ENCODE data around the gene TMEM44.
A peak's percentile ranks its signal among the peaks of the same experiment; 100 is the strongest.

The TMEM44 gene

DNA sequence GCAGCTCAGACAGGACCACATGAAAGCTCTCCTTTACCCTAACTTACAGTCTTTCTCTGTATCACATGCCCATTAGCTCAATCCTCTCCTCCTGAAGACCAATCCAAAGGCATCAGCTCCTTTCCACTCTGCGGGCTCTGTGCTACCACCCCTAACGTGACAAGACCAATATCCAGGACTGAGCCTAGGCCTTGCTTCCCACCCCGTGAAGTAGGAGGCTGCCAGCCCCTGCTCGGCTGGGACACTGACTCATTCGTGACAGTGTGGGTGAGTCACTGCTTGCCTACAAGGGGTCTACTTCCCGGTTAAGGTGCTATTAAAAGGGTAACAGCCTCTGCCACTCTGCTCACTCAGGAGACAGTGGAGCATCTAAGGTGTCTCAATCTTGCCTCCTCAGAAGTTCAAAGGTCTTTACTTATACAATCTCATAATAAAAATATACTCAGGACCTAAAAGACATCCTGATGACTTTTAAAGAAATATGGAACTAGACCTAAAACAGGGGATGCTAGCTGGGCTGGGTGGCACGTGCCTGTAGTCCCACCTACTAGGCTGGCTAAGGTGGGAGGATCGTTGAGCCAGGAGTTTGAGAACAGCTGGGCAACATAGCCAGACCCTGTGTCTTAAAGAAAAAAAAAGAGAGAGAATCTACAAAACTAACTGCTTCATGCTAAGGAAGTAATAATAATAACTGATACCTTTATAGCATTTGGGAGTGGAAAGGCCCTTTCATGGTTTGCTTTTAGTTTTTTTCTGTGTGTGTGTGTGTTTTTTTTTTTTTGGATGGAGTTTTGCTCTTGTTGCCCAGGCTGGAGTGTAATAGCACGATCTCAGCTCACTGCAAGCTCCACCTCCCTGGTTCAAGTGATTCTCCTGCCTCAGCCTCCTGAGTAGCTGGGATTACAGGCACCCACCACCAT lies 55.0 kb downstream of the TMEM44 start:
- TF ChIP-seq ZNF8 (CRISPR knock-in tag; IDR thresholded peaks at IDR 0.05) (no peak; the same call in 1 of the 2 replicates), PPARA (CRISPR knock-in tag; IDR thresholded peaks at IDR 0.05; ENCODE audit: borderline replicate concordance) (no peak), ZFP30 (CRISPR knock-in tag; IDR thresholded peaks at IDR 0.05) (no peak), SNAI2 (CRISPR knock-in tag; IDR thresholded peaks at IDR 0.05) (no peak), ZFP3 (CRISPR knock-in tag; IDR thresholded peaks at IDR 0.05) (no peak), ZNF565 (CRISPR knock-in tag; conservative IDR thresholded peaks at IDR 0.05; ENCODE audit: low read depth) (no peak)
- TF ChIP-seq, protein P1, sequence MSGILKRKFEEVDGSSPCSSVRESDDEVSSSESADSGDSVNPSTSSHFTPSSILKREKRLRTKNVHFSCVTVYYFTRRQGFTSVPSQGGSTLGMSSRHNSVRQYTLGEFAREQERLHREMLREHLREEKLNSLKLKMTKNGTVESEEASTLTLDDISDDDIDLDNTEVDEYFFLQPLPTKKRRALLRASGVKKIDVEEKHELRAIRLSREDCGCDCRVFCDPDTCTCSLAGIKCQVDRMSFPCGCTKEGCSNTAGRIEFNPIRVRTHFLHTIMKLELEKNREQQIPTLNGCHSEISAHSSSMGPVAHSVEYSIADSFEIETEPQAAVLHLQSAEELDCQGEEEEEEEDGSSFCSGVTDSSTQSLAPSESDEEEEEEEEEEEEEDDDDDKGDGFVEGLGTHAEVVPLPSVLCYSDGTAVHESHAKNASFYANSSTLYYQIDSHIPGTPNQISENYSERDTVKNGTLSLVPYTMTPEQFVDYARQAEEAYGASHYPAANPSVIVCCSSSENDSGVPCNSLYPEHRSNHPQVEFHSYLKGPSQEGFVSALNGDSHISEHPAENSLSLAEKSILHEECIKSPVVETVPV (CRISPR knock-in tag; IDR thresholded peaks at IDR 0.05), result no peak
- TF ChIP-seq, protein P2, sequence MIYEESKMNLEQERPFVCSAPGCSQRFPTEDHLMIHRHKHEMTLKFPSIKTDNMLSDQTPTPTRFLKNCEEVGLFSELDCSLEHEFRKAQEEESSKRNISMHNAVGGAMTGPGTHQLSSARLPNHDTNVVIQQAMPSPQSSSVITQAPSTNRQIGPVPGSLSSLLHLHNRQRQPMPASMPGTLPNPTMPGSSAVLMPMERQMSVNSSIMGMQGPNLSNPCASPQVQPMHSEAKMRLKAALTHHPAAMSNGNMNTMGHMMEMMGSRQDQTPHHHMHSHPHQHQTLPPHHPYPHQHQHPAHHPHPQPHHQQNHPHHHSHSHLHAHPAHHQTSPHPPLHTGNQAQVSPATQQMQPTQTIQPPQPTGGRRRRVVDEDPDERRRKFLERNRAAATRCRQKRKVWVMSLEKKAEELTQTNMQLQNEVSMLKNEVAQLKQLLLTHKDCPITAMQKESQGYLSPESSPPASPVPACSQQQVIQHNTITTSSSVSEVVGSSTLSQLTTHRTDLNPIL (CRISPR knock-in tag; IDR thresholded peaks at IDR 0.05; ENCODE audit: low read depth), result no peak
- ATAC-seq, result peak; percentile 53

DNA sequence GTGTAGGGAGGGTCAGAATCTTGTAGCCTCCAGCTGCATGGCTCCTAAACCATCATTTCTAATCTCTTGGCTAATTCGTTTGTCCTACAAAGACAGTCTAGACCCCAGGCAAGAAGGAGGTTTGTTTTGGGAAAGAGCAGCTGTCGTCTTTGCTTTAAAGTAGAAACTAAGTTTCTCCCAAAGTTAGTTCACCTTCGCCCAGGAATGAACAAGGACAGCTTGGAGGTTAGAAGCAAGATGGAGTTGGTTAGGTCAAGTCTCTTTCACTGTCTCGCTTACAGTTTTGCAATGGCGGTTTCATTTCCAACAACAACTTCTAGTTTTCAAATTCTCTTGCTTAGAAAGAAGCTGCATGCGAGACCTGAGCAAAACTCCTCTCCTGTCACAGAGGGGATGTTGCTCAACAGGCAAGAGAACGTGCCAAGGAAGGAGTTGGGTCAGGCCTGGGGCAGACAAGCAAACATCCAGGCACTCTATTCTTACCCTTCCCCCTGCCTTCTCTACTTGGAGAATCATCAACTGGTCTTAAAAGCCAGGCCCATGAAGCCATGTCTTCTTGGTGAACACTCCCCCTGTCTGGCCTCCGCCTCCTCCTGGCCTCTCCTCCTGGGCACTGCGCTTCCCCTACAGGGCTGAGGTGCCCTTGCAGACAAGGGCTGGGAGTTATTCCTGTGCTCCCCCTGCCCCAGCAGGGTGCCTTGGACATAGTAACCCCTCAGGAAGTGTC lies 57.6 kb downstream of the TMEM44 start:
- TF ChIP-seq ZFP3 (CRISPR knock-in tag; IDR thresholded peaks at IDR 0.05) (peak; percentile 94), ISL1 (CRISPR knock-in tag; IDR thresholded peaks at IDR 0.05) (peak; percentile 72; the same call in 1 of the 2 replicates), SNAI2 (CRISPR knock-in tag; IDR thresholded peaks at IDR 0.05) (peak; percentile 98), ZNF70 (CRISPR knock-in tag; IDR thresholded peaks at IDR 0.05) (no peak), PPARA (CRISPR knock-in tag; IDR thresholded peaks at IDR 0.05; ENCODE audit: borderline replicate concordance) (no peak), TCF4 (CRISPR knock-in tag; IDR thresholded peaks at IDR 0.05; ENCODE audit: borderline replicate concordance) (no peak), BACH2 (CRISPR knock-in tag; IDR thresholded peaks at IDR 0.05; ENCODE audit: borderline replicate concordance) (no peak), ZC3H10 (CRISPR knock-in tag; IDR thresholded peaks at IDR 0.05) (peak; percentile 60; the same call in 1 of the 2 replicates), GLIS3 (CRISPR knock-in tag; IDR thresholded peaks at IDR 0.05) (0 out of 2 replicates have a peak, but pooled peaks have one; percentile 66), OSR1 (CRISPR knock-in tag; IDR thresholded peaks at IDR 0.05) (0 out of 2 replicates have a peak, but pooled peaks have one; percentile 21), ZFP30 (CRISPR knock-in tag; IDR thresholded peaks at IDR 0.05) (no peak), ARNTL (CRISPR knock-in tag; IDR thresholded peaks at IDR 0.05; ENCODE audit: borderline replicate concordance, low read depth) (no peak), ZNF8 (CRISPR knock-in tag; IDR thresholded peaks at IDR 0.05) (peak; percentile 45; the same call in 1 of the 2 replicates), RARB (CRISPR knock-in tag; IDR thresholded peaks at IDR 0.05) (no peak), TOX (CRISPR knock-in tag; IDR thresholded peaks at IDR 0.05; ENCODE audit: borderline replicate concordance) (no peak), ZNF565 (CRISPR knock-in tag; conservative IDR thresholded peaks at IDR 0.05; ENCODE audit: low read depth) (0 out of 2 replicates have a peak, but pooled peaks have one; percentile 37), ESRRG (CRISPR knock-in tag; IDR thresholded peaks at IDR 0.05) (peak; percentile 85; the same call in 1 of the 2 replicates), CSDC2 (CRISPR knock-in tag; IDR thresholded peaks at IDR 0.05) (peak; percentile 98)
- TF ChIP-seq, protein P3, sequence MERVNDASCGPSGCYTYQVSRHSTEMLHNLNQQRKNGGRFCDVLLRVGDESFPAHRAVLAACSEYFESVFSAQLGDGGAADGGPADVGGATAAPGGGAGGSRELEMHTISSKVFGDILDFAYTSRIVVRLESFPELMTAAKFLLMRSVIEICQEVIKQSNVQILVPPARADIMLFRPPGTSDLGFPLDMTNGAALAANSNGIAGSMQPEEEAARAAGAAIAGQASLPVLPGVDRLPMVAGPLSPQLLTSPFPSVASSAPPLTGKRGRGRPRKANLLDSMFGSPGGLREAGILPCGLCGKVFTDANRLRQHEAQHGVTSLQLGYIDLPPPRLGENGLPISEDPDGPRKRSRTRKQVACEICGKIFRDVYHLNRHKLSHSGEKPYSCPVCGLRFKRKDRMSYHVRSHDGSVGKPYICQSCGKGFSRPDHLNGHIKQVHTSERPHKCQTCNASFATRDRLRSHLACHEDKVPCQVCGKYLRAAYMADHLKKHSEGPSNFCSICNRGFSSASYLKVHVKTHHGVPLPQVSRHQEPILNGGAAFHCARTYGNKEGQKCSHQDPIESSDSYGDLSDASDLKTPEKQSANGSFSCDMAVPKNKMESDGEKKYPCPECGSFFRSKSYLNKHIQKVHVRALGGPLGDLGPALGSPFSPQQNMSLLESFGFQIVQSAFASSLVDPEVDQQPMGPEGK (CRISPR knock-in tag; IDR thresholded peaks at IDR 0.05; ENCODE audit: borderline replicate concordance), result no peak
- TF ChIP-seq, protein P4, sequence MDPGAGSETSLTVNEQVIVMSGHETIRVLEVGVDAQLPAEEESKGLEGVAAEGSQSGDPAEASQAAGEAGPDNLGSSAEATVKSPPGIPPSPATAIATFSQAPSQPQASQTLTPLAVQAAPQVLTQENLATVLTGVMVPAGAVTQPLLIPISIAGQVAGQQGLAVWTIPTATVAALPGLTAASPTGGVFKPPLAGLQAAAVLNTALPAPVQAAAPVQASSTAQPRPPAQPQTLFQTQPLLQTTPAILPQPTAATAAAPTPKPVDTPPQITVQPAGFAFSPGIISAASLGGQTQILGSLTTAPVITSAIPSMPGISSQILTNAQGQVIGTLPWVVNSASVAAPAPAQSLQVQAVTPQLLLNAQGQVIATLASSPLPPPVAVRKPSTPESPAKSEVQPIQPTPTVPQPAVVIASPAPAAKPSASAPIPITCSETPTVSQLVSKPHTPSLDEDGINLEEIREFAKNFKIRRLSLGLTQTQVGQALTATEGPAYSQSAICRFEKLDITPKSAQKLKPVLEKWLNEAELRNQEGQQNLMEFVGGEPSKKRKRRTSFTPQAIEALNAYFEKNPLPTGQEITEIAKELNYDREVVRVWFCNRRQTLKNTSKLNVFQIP (CRISPR knock-in tag; IDR thresholded peaks at IDR 0.05; ENCODE audit: borderline replicate concordance, low read depth), result no peak
- TF ChIP-seq, protein P2 (CRISPR knock-in tag; IDR thresholded peaks at IDR 0.05; ENCODE audit: low read depth), result no peak
- TF ChIP-seq, protein P1 (CRISPR knock-in tag; IDR thresholded peaks at IDR 0.05), result no peak; the same call in 1 of the 2 replicates
- TF ChIP-seq, protein P5, sequence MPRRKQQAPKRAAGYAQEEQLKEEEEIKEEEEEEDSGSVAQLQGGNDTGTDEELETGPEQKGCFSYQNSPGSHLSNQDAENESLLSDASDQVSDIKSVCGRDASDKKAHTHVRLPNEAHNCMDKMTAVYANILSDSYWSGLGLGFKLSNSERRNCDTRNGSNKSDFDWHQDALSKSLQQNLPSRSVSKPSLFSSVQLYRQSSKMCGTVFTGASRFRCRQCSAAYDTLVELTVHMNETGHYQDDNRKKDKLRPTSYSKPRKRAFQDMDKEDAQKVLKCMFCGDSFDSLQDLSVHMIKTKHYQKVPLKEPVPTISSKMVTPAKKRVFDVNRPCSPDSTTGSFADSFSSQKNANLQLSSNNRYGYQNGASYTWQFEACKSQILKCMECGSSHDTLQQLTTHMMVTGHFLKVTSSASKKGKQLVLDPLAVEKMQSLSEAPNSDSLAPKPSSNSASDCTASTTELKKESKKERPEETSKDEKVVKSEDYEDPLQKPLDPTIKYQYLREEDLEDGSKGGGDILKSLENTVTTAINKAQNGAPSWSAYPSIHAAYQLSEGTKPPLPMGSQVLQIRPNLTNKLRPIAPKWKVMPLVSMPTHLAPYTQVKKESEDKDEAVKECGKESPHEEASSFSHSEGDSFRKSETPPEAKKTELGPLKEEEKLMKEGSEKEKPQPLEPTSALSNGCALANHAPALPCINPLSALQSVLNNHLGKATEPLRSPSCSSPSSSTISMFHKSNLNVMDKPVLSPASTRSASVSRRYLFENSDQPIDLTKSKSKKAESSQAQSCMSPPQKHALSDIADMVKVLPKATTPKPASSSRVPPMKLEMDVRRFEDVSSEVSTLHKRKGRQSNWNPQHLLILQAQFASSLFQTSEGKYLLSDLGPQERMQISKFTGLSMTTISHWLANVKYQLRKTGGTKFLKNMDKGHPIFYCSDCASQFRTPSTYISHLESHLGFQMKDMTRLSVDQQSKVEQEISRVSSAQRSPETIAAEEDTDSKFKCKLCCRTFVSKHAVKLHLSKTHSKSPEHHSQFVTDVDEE (CRISPR knock-in tag; IDR thresholded peaks at IDR 0.05), result no peak
- no peak for ATAC-seq

All from SK-N-SH treated with all-trans-retinoic acid at 6 μM for 48 hours (cell line).